Measurements from ENCODE around the gene ST6GAL1. TPM values are rescaled to one million over a fixed set of nuclear protein-coding genes. Genes with fewer than 3 reads are reported as not detected.

ST6GAL1 gene
- total and polyA plus RNA-seq, 10 of the 15 experiments (the other 5 are each of a cell fraction or from before 2014, with no cell fraction given) = 74.2 to 248 (median 149) TPM

DNA sequence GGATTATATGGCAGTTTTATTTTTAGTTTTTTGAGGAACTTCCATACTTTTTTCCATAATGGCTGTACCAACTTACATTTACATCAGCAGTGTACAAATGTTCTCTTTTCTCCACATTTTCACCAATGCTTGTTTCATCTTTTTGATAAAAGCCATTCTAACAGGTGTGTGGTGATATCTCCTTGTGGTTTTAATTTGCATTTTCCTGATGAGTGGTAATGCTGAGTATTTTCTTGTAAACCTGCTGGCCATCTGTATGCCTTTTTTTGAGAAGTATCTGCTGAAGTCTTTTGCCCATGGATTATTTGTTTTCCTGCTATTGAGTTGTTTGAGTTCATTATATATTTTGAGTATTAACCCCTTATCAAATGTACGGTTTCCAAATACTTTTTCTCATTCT is 158.4 kb downstream of the ST6GAL1 start:
- DNase-seq (ENCODE audit: low read depth, low spot score) (no peak), ATAC-seq (no peak), FAIRE-seq (no peak)
- Histone ChIP-seq H3K4me1 (ENCODE audit: control insufficient read depth, insufficient read depth, low read length) (no peaks in the 10 kb centered on the region), H2AFZ (ENCODE audit: control insufficient read depth, low read depth, low read length) (no peak overlapping the region), H3K4me2 (ENCODE audit: control insufficient read depth, insufficient read depth) (no peak overlapping the region), H3K4me3 (no peak overlapping the region), H3K79me2 (ENCODE audit: control insufficient read depth, insufficient read depth, low read length) (no peaks in the 10 kb centered on the region), H4K20me1 (ENCODE audit: control insufficient read depth, insufficient read depth) (no peaks in the 10 kb centered on the region), H3K9me3 (replicated peaks; ENCODE audit: control insufficient read depth, insufficient read depth, low read length) (peaks cover 7% of the 10 kb centered on the region), H3K27ac (ENCODE audit: control insufficient read depth, insufficient read depth) (no peak overlapping the region), H3K36me3 (ENCODE audit: control insufficient read depth in 2 of 2, insufficient read depth in 2 of 2, low read length in 1 of 2) (no peaks in the 10 kb centered on the region), H3K9ac (ENCODE audit: control insufficient read depth, insufficient read depth, low read length) (no peak overlapping the region), H3K27me3 (replicated peaks in 1 of 2; ENCODE audit: control insufficient read depth in 2 of 2, insufficient read depth in 2 of 2, low read length in 1 of 2) (no peaks in the 10 kb centered on the region)
- in situ Hi-C loops (cut with MboI) = no loop called here
- intact Hi-C loops (cut with micrococcal nuclease; ENCODE audit: unreplicated experiment) = no loop called here
- BruUV-seq (replicated peaks) = no TSS peak
- SMC1A ChIA-PET (ENCODE audit: uncharacterized antibody, unreplicated experiment) = no interaction called here
- POLR2A ChIA-PET = no interaction called here
- WGBS (ENCODE audit: insufficient coverage, insufficient replicate concordance, low lambda C conversion rate, missing lambda C conversion rate) = 89% methylated on average over 1 of the region's 1 CpG
- RAD21 ChIA-PET (ENCODE audit: unreplicated experiment) = no interaction called here
- CTCF ChIA-PET = no interaction called here
- TF ChIP-seq NR2F1 (conservative IDR thresholded peaks at IDR 0.05) (no peak), NKRF (conservative IDR thresholded peaks at IDR 0.05) (no peak), RAD51 (IDR thresholded peaks at IDR 0.05) (no peak), POLR2A (IDR thresholded peaks at IDR 0.05; ENCODE audit: low read depth, low read length) (no peak), TCF3 (IDR thresholded peaks at IDR 0.05; ENCODE audit: borderline replicate concordance, insufficient read depth, low read depth, low read length) (no peak), SPI1 (IDR thresholded peaks at IDR 0.05; ENCODE audit: borderline replicate concordance, insufficient read depth, low read depth, low read length) (no peak), JUNB (IDR thresholded peaks at IDR 0.05) (no peak), ZNF217 (IDR thresholded peaks at IDR 0.05) (no peak), HCFC1 (IDR thresholded peaks at IDR 0.05; ENCODE audit: low read length) (no peak), EGR1 (IDR thresholded peaks at IDR 0.05; ENCODE audit: borderline replicate concordance in 1 of 2, low read depth in 2 of 2, low read length in 2 of 2) (no peak), ZBED1 (IDR thresholded peaks at IDR 0.05; ENCODE audit: borderline replicate concordance) (no peak), NRF1 (conservative IDR thresholded peaks at IDR 0.05; ENCODE audit: low read depth, low read length) (no peak), NFXL1 (IDR thresholded peaks at IDR 0.05; ENCODE audit: borderline replicate concordance) (no peak), POLR2AphosphoS2 (IDR thresholded peaks at IDR 0.05; ENCODE audit: low read depth, low read length) (no peak), SREBF1 (IDR thresholded peaks at IDR 0.05; ENCODE audit: low read length) (no peak)
- TF ChIP-seq, protein P1, sequence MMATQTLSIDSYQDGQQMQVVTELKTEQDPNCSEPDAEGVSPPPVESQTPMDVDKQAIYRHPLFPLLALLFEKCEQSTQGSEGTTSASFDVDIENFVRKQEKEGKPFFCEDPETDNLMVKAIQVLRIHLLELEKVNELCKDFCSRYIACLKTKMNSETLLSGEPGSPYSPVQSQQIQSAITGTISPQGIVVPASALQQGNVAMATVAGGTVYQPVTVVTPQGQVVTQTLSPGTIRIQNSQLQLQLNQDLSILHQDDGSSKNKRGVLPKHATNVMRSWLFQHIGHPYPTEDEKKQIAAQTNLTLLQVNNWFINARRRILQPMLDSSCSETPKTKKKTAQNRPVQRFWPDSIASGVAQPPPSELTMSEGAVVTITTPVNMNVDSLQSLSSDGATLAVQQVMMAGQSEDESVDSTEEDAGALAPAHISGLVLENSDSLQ (IDR thresholded peaks at IDR 0.05) = no peak
- TF ChIP-seq, protein P2, sequence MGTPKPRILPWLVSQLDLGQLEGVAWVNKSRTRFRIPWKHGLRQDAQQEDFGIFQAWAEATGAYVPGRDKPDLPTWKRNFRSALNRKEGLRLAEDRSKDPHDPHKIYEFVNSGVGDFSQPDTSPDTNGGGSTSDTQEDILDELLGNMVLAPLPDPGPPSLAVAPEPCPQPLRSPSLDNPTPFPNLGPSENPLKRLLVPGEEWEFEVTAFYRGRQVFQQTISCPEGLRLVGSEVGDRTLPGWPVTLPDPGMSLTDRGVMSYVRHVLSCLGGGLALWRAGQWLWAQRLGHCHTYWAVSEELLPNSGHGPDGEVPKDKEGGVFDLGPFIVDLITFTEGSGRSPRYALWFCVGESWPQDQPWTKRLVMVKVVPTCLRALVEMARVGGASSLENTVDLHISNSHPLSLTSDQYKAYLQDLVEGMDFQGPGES (IDR thresholded peaks at IDR 0.05) = no peak
- TF ChIP-seq, protein P3, sequence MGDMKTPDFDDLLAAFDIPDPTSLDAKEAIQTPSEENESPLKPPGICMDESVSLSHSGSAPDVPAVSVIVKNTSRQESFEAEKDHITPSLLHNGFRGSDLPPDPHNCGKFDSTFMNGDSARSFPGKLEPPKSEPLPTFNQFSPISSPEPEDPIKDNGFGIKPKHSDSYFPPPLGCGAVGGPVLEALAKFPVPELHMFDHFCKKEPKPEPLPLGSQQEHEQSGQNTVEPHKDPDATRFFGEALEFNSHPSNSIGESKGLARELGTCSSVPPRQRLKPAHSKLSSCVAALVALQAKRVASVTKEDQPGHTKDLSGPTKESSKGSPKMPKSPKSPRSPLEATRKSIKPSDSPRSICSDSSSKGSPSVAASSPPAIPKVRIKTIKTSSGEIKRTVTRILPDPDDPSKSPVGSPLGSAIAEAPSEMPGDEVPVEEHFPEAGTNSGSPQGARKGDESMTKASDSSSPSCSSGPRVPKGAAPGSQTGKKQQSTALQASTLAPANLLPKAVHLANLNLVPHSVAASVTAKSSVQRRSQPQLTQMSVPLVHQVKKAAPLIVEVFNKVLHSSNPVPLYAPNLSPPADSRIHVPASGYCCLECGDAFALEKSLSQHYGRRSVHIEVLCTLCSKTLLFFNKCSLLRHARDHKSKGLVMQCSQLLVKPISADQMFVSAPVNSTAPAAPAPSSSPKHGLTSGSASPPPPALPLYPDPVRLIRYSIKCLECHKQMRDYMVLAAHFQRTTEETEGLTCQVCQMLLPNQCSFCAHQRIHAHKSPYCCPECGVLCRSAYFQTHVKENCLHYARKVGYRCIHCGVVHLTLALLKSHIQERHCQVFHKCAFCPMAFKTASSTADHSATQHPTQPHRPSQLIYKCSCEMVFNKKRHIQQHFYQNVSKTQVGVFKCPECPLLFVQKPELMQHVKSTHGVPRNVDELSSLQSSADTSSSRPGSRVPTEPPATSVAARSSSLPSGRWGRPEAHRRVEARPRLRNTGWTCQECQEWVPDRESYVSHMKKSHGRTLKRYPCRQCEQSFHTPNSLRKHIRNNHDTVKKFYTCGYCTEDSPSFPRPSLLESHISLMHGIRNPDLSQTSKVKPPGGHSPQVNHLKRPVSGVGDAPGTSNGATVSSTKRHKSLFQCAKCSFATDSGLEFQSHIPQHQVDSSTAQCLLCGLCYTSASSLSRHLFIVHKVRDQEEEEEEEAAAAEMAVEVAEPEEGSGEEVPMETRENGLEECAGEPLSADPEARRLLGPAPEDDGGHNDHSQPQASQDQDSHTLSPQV (IDR thresholded peaks at IDR 0.05) = no peak

Measured in GM12878 (cell line).